Stimulated activated CD8-positive, alpha-beta memory T cell treated with anti-CD3 and anti-CD28 coated beads, Interleukin-4, amount 100 ng/mL, for 1 hour (primary cell): ENCODE data around the gene FAAP100.

Experiments
- DNase-seq, 2 donors: peaks; one replicate each; pipeline ENCODE4 v3.0.0-alpha.2; 2020; ENCODE audit warnings: low read depth in 2 of 2, low spot score in 1 of 2

Gene FAAP100

GRCh38 chr17:81512562-81513371 lies 39.4 kb downstream of the FAAP100 start, which contains the start of gene ACTG1:
Gene ACTG1 (minus strand): TSS chr17:81512799. CDS start chr17:81512354, 445 bp downstream.
- peak; percentile 81 to 88 for DNase-seq

GRCh38 chr17:81511804-81512561 lies 40.2 kb downstream of the FAAP100 start:
- no peak for DNase-seq

GRCh38 chr17:81511554-81511803 lies 40.7 kb downstream of the FAAP100 start:
- DNase-seq = no peak

DNA sequence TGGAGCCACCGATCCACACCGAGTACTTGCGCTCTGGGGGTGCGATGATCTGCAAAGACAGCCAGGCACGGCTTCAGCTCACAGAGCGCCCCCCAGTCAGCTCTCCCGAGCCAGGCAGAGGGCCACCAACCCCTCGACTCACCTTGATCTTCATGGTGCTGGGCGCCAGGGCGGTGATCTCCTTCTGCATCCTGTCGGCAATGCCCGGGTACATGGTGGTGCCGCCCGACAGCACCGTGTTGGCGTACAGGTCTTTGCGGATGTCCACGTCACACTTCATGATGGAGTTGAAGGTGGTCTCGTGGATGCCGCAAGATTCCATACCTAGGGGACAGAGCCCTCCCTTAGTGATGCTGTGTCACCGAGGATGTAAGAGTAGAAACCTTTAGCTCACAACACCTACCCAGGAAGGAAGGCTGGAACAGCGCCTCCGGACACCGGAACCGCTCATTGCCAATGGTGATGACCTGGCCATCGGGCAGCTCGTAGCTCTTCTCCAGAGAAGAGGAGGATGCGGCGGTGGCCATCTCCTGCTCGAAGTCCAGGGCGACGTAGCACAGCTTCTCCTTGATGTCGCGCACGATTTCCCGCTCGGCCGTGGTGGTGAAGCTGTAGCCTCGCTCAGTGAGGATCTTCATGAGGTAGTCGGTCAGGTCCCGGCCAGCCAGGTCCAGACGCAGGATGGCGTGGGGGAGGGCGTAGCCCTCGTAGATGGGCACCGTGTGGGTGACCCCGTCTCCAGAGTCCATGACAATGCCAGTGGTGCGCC lies 41.2 kb downstream of the FAAP100 start:
- no peak for DNase-seq

DNA sequence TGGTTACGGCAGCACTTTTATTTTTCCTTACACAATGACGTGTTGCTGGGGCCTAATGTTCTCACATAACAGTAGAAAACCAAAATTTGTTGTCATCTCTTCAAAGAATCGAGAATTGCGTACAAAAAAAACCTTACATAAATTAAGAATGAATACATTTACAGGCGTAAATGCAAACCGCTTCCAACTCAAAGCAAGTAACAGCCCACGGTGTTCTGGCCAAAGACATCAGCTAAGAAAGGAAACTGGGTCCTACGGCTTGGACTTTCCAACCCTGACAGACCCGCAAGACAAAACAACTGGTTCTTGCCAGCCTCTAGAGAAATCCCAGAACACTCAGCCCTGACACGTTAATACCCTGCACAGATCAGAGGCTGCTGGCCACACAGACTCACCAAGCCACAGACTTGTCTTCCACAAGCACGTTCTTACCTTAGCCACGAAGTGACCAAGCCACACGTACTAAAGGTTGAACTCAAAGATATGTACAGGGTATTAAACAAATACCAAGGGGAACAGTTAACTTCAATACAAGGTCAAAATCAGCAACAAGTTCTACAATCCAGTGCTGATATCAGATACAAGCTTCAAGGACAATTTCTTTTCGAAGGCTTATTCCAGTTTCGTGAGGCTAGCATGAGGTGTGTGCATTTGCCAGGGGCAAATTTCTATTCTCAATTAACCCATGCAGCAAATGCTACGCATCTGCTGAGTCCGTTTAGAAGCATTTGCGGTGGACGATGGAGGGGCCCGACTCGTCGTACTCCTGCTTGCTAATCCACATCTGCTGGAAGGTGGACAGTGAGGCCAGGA lies 42.0 kb downstream of the FAAP100 start:
- no peak for DNase-seq

DNA sequence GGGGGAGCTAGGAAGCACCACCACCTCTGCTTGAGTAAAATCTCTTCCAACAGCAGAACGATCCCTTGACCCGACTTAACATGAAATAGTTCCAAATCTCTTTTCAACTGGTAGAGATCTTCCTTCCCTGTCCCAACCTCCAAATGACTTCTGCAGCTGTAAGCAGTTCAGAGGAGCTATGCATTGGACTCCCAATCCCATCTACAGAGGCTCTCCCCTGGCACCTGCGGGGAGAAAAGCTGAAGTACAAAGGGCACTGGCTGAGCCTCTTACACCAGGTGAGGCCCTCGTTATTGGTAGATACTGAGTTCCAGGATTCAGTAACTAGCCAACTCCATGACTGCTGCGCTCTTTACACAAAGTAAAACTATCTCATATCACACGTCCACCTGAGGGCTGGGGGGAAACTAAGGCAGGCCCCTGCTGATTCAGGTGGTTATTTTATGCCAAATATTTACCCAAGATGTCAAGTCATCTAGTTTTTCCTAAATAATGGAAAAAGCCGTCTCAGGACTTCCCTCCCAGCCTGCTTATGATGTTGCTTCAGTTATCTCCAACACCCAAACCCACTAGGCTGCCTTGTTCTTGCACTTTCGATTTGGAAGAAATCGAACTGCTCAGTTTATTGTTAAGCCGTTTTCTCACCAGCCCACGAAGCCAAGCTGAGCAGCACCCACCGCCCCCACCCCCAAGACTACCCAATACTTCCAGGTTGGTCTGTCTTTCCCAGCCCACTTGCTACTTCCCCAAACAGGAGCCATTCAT lies 42.8 kb downstream of the FAAP100 start:
- DNase-seq = no peak

DNA sequence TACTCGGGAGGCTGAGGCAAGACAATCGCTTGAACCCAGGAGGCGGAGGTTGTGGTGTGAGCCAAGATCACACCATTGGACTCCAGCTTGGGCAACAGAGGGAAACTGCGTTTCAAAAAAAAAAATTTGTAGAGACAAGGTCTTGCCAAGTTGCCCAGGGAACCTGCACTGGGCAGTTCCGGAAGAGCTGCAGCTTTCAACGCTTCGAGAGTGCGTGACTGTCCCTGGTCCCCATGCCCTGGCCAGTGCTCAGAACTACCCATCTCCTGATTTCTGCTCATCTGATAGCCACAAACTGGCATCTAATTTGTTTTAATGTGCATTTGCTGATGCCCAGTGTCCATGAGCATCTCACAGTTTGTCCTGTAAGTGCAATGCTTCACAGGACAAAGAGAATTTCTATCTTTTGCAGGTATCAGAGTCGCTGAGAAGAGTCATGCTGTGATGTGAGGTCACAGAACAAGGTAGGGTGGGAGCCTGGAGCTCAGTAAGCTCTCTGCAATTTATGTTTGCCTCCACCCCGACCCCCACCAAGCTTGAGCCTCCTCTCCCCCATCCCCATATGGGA lies 43.4 kb downstream of the FAAP100 start:
- no peak for DNase-seq

- DNase-seq = no peak
Observed at GRCh38 chr17:81503619-81504018, 48.5 kb downstream of the FAAP100 start.

DNA sequence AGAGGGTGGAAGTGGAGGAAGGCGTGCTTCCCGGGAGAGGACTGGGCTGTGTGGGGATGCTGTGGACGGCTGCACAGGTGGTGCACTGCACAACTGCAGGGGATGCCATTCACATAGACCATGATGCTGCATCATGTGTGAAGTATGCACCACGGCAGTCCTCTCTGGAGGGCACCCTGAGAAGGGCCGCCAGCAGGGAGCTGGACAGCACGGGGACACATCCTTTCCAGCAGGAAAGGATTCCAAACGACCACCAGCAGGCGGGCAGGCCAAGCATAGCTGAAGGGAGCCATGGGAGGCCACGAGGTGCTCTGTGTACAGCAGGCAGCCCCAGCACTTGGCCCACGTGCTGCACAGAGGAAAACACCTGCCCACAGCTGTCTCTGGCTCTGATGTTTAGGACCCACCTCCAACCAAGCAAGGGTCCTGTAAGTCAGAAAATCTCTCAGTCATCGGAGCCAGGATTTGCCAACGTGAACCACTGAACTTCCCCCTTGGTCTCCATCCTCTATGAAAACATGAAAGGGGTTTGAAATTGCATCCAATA lies 49.6 kb downstream of the FAAP100 start:
- no peak for DNase-seq

DNA sequence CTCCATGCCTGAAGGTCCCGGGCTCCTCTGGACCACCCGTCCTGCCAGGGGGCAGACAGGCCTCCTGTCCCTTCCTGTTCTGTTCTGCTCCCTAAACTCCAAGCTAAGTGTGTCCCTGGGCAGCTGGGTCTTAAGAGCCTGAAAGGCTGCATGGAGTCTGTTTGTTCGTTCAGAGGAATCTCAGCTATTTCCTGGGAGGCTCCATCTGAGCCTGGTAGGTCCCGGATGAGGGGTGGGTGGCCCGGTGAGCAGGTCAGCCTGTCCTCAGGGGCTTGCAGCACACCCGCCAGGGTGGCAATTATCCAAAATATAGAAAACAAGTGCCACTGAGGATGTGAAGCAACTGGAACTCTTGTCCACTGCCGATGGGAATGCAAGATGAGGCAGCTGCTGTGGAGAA lies 52.1 kb downstream of the FAAP100 start:
- DNase-seq = no peak

DNA sequence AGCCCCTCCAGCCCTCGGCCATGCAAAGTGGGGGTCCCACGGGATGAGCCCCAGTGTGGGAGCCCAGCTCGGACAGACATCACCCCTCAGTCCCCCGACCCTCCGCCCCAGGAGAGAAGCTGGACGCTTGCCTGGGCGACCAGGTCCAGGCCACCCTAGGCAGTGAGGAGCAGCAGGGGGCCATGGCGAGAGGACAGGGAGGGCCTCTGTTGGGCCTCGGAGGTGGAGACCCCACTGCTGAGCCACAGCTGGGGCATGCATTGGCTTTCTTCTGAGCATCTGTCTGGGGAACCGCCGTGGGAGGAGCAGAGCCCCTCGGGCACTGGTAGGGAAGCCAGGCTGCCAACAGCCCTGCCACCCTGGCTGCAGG lies 52.6 kb downstream of the FAAP100 start:
- DNase-seq = no peak

DNA sequence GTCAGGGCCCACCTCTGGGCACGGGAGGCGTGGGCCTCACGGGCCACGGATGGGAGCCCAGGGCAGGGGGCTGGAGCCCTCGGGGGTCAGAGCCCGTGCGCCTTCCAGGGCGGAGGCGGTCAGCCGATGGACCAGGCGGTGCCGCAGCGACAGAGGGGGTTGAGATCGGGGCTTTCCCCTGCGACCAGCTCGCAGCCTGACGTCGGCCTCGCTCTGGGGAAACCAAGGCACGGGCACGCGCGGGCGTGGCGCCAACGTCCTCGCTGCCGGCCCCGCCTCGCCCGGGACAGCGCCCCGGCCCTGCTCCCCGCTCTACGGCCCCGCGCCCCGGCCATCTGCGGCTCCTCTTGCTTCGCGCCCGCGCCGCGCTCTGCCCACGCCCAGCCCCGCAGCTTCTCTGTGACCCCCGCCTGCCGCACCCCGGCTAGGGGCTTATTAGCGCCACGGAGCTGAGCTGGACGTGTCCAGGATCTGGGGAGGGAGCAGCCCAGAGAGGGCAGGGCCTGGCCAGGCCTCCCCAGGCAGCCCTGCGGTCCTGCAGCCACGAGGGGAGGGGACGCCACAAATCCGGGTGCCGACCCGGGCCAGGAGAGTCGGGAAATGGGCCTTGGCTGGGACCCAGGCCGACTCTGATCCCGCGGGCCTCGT lies 53.1 kb downstream of the FAAP100 start:
- DNase-seq = no peak

DNA sequence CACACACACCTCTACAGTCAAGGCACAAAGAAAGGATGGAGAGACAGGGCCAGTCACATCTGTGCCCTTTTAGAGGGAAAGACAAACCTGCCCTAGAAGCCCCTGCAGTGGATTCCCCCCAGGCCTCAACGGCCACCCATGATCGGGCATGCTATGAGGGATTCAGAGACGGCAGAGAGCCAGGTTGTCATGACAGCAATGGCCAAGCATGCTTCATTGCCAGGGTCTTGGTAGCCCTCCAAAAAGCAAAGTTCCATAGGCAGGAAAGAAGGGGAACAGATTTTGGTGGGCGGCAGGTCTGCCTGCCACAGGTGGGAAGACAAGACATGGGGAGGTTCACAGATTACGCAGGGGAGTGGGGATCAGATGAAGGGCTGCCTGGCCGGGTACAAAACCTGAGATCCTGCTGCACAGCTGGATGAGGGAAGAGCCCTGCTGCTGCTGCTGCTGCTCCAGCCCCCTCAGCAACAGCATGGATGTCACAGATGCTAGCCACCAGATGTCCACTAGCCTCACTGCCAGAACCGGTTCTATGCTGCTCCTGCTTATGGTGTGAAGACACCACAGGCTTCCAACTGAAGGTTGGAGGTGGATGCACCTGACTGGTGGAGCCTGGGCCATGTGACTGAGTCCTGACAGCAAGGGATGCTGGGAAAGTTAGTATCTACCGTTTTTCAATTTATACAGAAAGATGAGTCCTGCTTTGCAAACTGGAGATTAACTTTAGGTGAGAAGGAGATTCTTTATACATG lies 57.4 kb downstream of the FAAP100 start:
- no peak for DNase-seq

GRCh38 chr17:81493198-81494038 lies 58.7 kb downstream of the FAAP100 start:
- no peak for DNase-seq

DNA sequence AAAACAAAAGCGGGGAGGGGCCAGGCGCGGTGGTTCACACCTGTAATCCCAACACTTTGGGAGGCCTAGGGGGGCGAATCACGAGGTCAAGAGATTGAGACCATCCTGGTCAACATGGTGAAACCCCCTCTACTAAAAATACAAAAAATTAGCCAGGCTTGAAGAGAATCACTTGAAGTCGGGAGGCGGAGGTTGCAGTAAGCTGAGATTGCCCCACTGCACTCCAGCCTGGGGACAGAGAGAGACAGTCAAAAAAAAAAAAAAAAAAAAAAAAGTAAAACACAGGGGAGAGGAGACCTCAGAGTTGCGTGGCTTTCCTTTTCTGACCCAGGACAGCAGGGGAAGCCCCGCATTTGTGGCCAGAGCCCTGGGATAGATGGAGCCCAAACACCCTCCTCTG lies 59.4 kb downstream of the FAAP100 start:
- no peak for DNase-seq

- no peak for DNase-seq
Observed at GRCh38 chr17:81492202-81492601, 60.0 kb downstream of the FAAP100 start.

DNA sequence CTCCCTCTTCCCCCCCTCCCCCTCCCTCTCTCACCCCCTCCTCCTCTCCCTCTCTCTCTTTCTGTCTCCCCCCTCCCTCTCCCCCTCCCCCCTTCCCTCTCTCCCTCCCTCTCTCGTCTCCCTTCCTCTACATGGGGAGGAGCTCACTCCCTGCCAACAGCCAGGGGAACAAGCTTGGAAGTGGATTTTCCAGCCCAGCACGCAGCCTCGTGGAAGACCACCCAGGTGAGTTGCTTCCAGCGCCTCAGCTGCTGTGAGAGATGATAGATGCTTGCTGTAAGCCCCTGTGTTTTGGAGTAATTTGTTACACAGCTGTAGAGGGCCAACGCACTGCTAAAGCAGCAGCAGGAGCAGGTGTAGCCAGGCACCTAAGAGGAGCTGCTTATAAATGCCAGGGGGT lies 60.4 kb downstream of the FAAP100 start:
- no peak for DNase-seq

- no peak for DNase-seq
Observed at GRCh38 chr17:81491181-81491581, 61.0 kb downstream of the FAAP100 start.
